DMS153 treated with DMSO at 0.1 percent for 48 hours (cell line): ENCODE measurements around the gene OLIG3.

Experiments
- DNase-seq: peaks from one replicate; lab custom pipeline; 2025; ENCODE audit not compliant: unreplicated experiment; lab: John Stamatoyannopoulos, UW

Gene OLIG3

GRCh38 chr6:137494281-137494987, at the start of gene OLIG3:
Gene OLIG3 (minus strand): TSS chr6:137494394. CDS start chr6:137494170, 224 bp downstream.
- no peak for DNase-seq

DNA sequence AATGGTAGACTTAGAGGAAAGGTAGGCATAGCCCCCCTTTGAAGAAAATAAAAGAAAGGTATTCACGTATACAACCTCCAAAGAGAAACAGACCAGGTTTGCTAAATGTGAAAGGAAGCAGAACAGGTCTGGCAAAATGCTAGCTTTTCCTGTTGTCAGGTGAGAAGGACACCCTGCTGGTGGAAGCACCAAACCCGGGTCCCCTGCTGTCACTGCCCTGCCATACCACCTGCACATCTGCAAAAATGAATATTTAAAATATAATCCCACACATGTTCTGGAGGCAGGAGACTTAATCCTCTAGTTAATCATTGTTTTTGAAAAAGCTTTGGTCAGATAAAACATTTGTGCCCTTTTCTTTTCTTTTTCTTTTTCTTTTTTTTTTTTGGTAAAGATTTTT, 48.9 kb upstream of the OLIG3 start:
- DNase-seq = no peak

DNA sequence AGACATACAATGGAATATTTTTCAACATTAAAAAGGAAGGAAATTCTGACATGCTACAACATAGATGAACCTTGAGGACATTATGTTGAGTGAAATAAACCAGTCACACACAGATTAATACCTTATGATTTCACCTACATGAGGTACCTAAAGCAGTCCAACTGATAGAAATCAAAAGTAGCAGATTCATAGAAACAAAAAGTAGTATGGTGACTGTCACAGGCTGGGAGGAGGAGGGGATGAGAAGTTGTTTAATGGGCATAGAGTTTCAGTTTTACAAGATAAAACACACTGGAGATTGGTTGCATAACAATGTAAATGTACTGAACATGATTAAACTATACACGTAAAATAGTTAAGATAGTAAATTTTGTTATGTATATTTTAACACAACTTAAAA, 48.5 kb upstream of the OLIG3 start:
- DNase-seq = no peak

- no peak for DNase-seq
Measured at GRCh38 chr6:137541534-137542063, 47.4 kb upstream of the OLIG3 start.

GRCh38 chr6:137536104-137536773, 42.0 kb upstream of the OLIG3 start:
- no peak for DNase-seq

GRCh38 chr6:137531376-137532092, 37.3 kb upstream of the OLIG3 start:
- DNase-seq = no peak

DNA sequence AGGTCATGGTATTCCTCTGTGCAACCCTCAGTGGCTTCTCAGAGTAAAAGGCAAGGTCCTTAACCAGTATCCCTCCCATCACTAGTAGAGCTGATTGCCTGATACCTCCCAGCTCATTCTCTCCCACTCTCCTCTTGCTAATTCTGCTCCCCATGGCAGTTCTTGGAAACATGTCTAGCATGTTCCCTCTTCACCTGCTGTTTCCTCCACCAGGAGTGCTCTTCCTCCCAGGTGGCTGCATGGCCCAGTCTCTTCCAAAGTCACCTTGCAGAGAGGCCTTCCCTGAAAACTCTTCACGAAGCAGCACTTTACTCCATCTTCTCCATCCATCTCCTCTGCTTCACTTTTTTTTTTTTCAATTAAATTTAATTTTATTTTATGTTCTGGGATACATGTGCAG, 36.2 kb upstream of the OLIG3 start:
- DNase-seq = no peak

DNA sequence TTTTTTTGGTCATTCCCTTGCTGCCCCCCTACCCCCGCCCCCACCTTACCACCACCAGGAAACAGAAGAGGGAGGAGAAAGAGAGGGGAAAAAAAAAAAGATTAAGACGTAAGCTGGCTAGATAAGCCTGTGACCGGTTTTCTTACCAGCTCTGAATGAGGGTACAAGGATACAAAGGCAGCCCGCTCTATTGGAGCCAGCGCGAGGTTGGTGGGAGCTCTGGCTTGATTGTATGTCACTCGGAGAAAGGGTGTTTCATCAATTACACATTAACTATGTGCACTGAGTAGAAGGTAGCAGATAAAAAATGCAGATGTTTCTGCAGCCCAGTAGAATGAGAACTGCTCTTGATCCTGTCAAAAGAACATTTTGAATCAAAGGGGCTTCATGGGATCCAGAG, 28.6 kb upstream of the OLIG3 start:
- DNase-seq = no peak

GRCh38 chr6:137522198-137522798, 28.1 kb upstream of the OLIG3 start:
- DNase-seq = no peak

- no peak for DNase-seq
Measured at GRCh38 chr6:137520520-137520919, 26.3 kb upstream of the OLIG3 start.

GRCh38 chr6:137519629-137520176, 25.5 kb upstream of the OLIG3 start:
- DNase-seq = no peak

DNA sequence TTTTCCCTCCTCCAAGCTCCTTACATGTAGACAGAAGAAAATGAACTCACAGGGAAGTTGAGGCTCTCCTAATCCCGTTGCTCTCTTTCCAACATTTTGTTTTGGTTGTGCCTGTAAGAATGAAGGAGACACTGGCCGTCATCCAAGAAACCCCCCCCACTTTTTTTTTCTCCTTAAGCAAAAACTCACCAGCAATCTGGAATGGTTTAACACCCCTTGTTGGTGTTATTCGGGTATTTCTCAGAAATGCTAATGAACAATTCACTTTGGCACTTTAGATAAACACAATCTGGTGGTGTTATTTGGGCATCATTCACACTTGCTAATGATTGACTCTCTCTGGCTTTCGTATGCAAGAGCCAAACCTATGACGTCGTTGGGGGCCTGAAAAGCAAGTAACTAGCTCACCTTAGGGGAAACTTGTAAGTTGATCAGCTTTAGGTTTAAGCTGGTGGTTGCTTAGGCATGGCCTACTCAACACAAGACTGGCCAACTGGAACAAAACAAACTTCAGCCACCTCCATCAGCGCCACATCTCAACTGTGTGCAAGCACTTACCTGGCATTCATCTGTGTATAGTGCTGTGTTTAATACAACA, 24.3 kb upstream of the OLIG3 start:
- no peak for DNase-seq

DNA sequence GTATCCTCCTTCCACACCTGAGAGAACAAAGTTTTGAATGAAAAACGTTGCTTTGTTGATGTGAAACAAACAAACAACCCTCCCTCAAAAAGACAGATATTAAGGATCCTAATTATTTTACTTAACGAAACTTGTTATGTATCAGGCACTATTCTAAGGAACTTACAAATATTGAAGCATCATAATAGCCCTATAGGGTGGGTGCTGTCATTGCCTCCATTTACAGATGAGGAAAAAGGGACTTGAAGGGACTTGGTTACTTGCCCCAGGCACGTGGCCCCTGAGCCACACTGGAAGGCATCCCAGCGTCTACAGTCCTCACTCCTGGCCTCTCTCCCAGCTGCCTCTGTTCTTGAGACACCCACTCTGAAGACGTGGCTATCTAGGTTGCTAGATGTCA, 20.2 kb upstream of the OLIG3 start:
- no peak for DNase-seq

GRCh38 chr6:137512757-137513605, 18.8 kb upstream of the OLIG3 start:
- DNase-seq = no peak

GRCh38 chr6:137510923-137511322, 16.7 kb upstream of the OLIG3 start:
- no peak for DNase-seq

- DNase-seq = no peak
Measured at GRCh38 chr6:137498481-137499190, 4.4 kb upstream of the OLIG3 start.

DNA sequence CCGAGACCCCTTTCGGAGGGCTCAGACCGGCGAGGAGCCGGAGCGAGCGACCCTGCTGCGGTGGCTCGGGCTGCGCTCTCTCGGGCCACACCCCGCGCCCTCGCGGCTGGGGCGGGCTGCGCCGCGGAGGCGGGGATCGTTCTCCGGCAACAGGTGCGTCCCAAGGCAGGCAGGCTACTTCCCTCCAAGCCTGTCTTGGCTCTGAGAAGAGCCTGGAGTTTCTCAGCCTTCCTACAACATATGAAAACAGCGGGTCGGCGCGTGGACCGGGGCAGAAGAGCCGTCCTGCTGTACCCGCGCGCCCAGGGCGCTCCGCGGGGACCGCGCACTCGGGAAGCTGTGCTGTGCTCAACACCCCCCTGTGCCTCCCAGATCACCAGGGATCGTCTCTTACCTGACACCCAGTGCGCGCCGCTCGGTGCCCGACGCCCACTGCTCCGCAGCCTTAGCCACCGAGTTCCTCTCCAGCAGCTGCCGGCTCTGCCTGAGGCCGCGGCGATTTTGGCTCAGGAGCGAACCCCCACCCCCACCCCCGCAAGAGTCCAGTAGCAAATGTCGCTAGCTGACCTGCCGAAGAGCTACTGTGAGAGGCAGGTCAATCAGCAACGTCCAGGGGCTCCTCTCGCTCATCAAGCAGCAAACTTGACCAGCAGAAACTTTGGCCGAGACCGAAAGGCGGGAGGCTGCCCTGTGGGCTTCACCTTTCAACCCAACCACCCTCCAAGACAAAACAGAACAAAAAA, 3.7 kb upstream of the OLIG3 start:
- no peak for DNase-seq

DNA sequence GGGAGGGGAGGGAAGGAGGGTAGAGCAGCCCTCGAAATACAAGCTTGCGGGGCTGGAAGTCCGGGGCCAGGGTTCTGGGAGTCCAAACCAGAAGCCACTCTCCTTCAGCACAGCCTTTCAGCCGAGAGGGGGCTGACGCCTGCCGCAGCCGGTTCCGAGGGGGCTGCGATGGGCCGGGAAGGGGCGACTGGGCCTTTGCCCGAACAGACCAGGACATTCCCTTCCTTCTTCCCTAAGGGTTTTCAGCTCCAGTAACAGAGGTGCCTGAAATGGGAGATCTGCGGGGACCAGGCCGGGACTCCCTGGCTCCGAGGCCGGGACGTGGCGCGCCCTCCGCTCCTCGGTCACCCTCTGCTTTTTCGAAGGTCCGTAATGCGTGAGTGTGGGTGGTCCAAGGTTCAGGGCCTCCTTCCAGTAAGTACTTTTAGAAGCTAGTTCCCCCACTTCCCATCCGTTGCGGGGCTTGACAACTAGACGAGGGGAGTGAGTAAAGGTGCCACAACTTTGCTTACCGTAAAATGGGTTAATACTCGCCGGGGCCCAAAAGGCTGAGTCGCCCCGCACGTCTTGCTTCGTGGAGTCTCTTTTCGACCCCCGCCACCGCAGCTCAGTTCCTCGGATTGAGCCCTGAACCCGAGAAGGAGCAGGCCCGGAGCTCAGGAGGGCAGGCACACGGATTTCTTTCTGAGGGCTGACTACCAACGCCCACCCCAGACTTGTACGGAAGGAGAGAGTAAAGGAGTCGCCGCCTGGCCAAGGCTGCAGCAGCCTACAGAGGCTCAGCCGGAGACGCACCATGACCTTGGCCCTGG, 2.9 kb upstream of the OLIG3 start:
- DNase-seq = no peak
